Mucosa of gallbladder (tissue), 1 donor: ENCODE measurements around the gene ANXA8L1. TPM values are rescaled to one million over a fixed set of nuclear protein-coding genes. Genes with fewer than 3 reads are reported as not detected.
"Not testable (repeated sequence)": the region's sequence is repeated elsewhere in the genome, so short reads cannot be mapped to it uniquely, and the experiment has no call there.

Source experiments
- DNase-seq: peaks from one replicate; pipeline ENCODE4 v3.0.0-alpha.2; 2020; ENCODE audit warnings: low spot score
- total RNA-seq: library from RNA; stranded (reverse); gene quantifications from one replicate; pipeline ENCODE4 v1.2.1, GENCODE V29; 2021
- donor health status: DM: no; HTN: no; CAD: no.

The ANXA8L1 gene, protein sequence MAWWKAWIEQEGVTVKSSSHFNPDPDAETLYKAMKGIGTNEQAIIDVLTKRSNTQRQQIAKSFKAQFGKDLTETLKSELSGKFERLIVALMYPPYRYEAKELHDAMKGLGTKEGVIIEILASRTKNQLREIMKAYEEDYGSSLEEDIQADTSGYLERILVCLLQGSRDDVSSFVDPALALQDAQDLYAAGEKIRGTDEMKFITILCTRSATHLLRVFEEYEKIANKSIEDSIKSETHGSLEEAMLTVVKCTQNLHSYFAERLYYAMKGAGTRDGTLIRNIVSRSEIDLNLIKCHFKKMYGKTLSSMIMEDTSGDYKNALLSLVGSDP
- not detected for total RNA-seq

- not testable (repeated sequence) for DNase-seq
Observed at GRCh38 chr10:46375406-46375805, at the start of gene ANXA8L1. Gene ANXA8L1 (plus strand): TSS chr10:46375776. CDS start chr10:46375852, 76 bp downstream.

DNA sequence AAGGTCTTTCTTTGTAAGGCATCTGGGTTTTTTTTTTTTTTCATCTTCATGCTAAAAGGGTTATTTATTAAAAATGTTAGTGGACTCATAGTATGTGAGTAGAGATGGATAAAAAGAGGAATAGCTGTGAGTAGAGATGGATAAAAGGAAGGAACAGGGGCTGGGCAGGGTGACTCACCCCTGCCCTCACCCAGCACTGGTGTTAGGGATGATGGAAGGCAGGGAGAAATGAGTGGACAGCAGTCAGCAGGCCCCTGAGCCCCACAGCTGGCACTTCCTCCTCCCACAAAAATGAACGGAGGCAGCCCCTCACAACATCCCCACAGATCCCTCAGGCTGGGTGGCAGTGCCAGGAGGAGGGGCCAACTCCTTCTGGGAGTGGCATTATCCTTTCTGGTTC lies 49.5 kb upstream of the ANXA8L1 start:
- no peak for DNase-seq

GRCh38 chr10:46326971-46327370 lies 48.6 kb upstream of the ANXA8L1 start:
- DNase-seq = no peak

GRCh38 chr10:46327685-46328084 lies 47.9 kb upstream of the ANXA8L1 start:
- no peak for DNase-seq

DNA sequence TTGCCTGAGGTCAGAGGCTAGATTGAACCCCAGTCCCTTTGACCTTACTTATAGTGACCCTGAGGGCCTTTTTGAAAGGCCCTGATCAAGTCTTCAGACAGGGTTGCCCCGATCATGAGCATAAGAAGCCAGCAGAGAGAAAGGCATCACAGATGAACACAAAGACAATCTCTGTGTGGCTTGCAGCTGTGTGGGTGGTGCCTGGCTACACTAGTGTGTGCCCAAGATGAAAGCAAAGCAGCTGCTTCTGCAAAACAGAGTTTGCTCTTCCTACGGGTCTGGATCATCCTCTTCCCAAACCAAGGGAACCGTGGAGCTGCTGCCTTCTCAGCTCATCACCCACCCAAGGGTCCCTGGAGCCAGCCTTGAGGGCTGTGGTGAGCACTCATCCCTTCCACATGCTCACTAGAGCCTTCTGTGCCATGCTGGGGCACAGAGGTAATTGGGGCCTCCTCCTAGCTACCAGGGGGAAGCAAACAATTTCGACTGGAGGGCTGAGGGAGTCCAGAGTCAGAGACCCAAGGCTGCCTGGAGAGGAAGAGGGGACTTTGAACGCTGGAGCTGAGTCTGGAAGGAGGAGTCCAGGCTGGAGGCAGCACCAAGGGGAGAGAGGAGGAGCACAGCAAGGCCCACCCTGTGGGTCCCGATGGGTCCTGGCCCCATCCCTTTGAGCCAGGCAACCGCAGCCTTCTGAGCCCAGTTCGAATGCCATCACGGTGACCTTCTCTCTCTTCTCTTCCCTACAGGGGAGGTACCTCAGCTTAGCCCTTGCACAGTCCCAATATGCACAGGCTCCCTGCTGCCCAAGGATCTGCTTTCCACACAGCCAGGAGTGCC lies 46.5 kb upstream of the ANXA8L1 start:
- no peak for DNase-seq

DNA sequence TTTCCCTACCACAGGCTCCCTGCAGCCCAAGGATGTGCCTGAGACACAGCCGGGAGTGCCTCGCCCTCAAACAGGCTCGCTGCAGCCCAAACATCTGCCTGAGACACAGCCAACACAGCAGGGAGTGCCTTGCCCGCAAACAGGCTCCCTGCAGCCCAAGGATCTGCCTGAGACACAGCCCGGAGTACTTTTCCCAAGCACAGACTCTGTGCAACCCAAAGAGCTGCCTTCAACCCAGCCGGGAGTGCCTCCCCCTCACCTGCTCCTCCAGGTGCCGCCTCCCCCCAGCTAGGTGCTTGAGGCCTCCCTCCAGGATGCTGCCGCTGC lies 45.9 kb upstream of the ANXA8L1 start:
- no peak for DNase-seq

DNA sequence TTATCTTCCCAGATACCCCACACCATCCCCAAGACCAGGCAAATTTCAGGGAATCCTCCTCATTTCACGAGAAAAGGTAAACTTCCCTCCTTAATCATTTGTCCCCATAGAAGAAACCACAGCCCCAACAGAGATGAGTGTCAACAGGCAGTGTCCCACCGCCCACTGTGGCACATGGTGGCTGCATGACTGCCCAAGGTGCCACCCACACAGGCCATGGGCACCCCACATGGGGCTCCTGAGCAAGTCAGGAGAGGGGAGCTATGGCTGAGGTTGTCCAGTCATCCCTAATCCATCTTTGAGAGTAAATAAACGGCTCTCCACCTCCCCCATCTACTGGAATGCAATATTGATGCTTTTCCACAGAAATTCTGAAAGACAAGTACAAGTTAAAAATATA lies 44.7 kb upstream of the ANXA8L1 start:
- DNase-seq = no peak

DNA sequence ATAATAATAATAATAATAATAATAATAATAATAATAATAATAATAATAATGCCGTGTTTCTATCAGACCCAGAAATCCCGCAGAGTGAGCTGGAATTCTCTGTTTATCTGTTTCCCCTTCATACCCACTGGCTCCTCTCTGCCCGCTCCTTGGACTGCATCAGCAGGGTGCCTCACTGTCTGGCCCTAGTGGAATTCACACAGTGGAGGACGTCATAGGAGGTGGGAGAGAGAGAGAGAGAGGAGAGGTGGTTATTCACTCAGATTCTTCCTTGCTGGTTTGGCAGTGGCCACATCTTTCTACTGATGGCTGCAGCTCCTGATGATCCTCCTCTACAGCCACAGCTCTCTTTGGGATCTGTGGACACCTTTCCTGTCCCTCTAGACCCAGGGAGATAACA lies 10.1 kb upstream of the ANXA8L1 start:
- DNase-seq = not testable (repeated sequence)

- DNase-seq = not testable (repeated sequence)
Observed at GRCh38 chr10:46367209-46367608, 8.4 kb upstream of the ANXA8L1 start.

- DNase-seq = not testable (repeated sequence)
Observed at GRCh38 chr10:46367666-46368240, 7.8 kb upstream of the ANXA8L1 start.

GRCh38 chr10:46368956-46369355 lies 6.6 kb upstream of the ANXA8L1 start:
- DNase-seq = not testable (repeated sequence)

DNA sequence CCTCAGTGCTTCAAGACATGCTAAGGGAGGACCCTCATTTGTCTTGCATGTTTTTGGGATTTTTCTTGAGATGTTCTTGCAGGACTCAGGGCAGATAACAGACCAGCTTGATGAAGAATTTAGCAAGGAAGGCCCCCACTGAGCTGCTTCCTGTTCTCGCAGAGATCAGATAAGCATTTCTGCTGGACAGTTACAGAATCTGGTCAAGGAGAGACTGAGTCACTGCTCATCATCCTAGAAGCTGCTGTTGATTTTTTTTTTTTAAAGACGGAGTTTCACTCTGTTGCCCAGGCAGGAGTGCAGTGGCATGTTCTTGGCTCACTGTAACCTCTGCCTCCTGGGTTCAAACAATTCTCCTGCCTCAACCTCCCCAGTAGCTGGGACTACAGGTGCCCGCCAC lies 1.2 kb upstream of the ANXA8L1 start:
- DNase-seq = not testable (repeated sequence)

DNA sequence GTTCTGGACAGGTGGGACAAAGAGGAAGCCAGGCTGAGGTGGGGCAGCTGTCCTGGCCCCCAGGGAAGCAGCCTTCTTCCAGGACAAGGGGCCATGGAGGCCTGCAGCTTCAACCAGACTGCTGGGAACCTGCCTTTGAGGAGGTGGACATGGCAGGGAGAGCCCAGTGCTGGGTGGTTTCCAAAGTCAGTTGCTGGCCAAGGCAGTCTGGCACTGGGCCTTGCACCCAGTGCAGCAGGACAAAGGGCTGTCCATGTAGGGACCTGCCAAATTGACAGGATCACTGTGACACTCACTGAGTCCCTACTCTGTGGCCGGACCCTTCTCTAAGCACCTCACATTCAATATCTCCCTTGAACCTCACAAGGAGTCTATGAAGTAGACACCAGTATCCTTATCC lies 1.4 kb downstream of the ANXA8L1 start:
- DNase-seq = not testable (repeated sequence)

GRCh38 chr10:46377651-46378050 lies 2.1 kb downstream of the ANXA8L1 start:
- DNase-seq = not testable (repeated sequence)

- not testable (repeated sequence) for DNase-seq
Observed at GRCh38 chr10:46378108-46378507, 2.5 kb downstream of the ANXA8L1 start.

- not testable (repeated sequence) for DNase-seq
Observed at GRCh38 chr10:46379233-46379848, 3.8 kb downstream of the ANXA8L1 start.

DNA sequence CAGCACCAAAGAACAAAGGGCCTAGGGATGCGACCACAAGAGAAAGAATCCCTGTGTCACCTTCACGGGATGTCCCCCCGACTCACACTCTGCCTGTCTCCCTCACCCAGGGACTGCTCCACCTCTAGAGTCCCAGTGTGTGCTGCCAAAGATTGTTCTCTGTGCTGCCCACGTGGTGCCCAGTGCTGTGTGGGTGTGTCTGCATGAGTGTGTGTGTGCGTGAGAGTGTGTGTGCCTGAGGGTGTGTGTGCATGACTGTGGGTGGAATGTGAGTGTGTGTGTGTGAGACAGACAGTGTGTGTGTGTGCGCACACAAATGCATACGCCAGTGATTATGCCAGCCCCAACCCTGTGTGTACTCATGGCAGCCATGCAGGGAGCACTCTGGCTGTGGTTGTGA lies 10.3 kb downstream of the ANXA8L1 start:
- not testable (repeated sequence) for DNase-seq

DNA sequence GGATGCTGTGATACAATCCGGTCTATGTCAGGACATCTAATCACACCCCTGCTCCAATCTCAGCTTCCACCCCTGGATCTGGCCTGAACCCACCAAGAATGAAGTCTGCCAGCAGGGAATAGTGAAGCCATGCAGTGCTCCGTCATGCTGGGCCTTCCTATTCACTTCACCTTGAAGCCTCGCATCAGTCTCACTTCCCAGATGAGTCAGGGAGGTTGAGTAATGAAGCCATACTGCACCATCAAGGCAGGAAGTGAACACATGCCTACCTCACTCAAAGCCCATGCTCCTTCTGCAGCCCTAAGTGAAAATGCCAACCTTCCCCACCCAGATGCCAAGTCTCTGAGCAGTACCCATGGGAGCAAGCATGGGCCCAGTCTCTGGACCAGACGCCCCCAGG lies 11.1 kb downstream of the ANXA8L1 start:
- not testable (repeated sequence) for DNase-seq

DNA sequence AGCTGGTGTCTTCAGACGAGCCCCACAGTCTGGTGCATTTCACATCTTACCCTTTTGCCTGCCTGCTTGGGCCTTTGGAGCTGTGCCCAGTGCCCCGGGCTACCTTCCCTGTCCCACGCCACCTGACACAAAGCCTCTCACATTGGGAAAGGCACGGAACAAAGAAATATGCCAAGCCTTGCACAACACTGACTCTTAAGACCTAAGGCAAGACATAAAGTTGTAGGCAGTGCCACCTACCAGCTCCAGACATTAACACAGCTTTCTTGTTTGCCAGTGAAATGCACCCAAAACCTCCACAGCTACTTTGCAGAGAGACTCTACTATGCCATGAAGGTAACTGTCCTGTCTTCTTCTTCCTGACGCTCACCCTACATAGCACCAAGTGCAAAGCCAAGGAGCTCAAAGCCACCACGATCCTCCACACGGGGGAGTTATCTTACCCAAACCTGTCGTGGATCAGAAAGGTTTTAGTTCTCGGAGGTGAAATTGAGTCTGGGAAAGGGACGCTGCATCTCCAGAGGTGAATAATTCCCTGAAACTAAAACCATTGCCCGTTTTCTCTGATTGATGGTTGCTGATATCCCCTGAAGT lies 11.8 kb downstream of the ANXA8L1 start:
- not testable (repeated sequence) for DNase-seq

DNA sequence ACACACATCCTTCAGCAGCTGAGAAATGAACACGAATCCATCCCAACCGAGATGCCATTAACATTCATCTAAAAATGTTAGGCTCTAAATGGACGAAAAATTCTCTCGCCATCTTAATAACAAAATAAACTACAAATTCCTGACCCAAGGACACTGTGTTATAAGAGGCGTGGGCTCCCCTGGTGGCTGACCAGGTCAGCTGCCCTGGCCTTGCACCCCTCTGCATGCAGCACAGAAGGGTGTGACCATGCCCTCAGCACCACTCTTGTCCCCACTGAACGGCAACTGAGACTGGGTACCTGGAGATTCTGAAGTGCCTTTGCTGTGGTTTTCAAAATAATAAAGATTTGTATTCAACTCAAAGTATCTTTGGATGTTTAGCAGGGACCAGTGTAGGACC lies 15.8 kb downstream of the ANXA8L1 start:
- not testable (repeated sequence) for DNase-seq

- not testable (repeated sequence) for DNase-seq
Observed at GRCh38 chr10:46396441-46397279, 21.1 kb downstream of the ANXA8L1 start.
